Stimulated activated CD8-positive, alpha-beta memory T cell treated with anti-CD3 and anti-CD28 coated beads, Interleukin-15, amount 100 ng/mL, for 24 hours (primary cell): Measurements from ENCODE around the gene CLRN2.

Source experiments
- DNase-seq: peaks from one replicate; pipeline ENCODE4 v3.0.0-alpha.2; 2020; ENCODE audit warnings: low read depth

Gene CLRN2, protein sequence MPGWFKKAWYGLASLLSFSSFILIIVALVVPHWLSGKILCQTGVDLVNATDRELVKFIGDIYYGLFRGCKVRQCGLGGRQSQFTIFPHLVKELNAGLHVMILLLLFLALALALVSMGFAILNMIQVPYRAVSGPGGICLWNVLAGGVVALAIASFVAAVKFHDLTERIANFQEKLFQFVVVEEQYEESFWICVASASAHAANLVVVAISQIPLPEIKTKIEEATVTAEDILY

GRCh38 chr4:17514865-17515264 lies at the start of gene CLRN2:
Gene CLRN2 (plus strand): TSS chr4:17515165. CDS start chr4:17515267, 102 bp downstream.
- DNase-seq = no peak

- no peak for DNase-seq
Observed at GRCh38 chr4:17468619-17469221, 46.2 kb upstream of the CLRN2 start.

- no peak for DNase-seq
Observed at GRCh38 chr4:17469931-17470674, 44.9 kb upstream of the CLRN2 start.

GRCh38 chr4:17475481-17475880 lies 39.5 kb upstream of the CLRN2 start:
- no peak for DNase-seq

DNA sequence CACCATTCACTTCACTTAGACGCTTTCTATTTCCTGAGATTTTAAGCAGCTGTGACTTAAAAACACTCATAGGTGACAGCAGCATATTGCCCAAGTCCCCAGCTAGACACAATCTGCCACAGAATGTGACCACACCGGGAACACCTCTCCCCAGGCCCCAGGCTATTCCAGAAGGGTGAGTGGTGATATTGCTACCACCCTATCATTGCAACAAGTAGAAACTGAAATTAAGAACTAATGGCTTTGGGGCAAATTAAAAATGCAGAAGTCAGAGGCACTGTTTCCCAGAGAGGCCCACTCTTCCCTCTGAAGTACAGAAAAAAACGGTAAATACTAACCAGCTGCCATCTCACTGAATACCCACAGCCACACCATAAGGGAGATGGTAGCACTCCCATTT lies 38.1 kb upstream of the CLRN2 start:
- DNase-seq = no peak

- no peak for DNase-seq
Observed at GRCh38 chr4:17477774-17478472, 37.0 kb upstream of the CLRN2 start.

- DNase-seq = no peak
Observed at GRCh38 chr4:17480210-17480927, 34.6 kb upstream of the CLRN2 start.

- no peak for DNase-seq
Observed at GRCh38 chr4:17480955-17481354, 34.0 kb upstream of the CLRN2 start.

DNA sequence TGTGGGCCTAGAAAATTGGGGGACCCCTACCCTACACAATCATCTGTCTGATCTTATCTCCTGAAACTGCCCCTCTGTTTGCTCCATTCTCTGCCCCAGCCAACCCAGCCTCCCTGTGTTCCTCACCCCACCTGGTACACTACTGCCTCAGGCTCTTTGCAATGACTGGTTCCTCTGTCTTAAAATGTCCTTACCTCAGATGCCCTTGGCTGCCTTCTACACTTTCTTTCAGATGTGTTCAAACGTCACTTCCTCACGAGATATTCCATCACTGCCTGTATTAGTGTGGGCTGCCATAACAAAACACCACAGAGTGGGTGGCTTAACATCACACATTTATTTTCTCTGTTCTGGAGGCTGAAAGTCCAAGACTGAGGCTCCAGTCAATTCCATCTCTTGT lies 32.2 kb upstream of the CLRN2 start:
- no peak for DNase-seq

DNA sequence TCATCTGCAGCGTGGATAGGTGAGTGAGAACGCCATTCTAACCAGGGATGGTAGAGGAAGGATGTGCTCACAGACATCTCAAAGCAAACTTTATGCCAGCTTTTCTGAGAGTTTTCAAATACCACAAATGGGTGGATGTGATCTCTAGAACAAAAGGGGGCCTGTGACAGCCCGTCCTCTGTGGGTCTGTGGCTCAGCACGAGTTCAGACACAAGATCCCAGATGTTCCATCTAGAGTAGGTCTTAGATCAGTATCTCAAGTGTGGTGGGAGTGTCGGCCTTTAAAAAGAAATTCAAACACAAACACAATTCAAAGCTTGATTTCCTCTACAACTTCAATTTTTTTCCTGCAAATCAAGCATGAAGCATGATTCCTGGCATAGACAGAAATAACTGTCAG lies 25.8 kb upstream of the CLRN2 start:
- DNase-seq = no peak

DNA sequence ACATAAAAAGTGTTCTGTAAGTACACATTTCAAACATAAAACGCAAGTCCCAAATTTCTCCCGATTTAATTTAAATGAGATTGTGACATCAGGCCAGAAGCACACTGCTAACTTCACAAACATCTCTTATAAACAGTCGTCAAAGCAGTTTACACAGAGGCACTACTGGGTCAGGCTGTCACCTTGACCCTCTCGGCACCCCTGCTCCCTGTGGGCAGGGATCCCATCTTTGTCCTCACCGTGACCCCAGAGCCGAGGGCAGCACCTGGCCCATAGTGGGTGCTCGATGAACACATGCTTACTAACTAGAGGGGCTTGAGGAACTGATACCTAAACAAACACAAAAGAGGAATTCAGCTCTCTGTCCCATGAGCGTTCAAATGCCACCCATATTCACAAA lies 25.2 kb upstream of the CLRN2 start:
- no peak for DNase-seq

- DNase-seq = no peak
Observed at GRCh38 chr4:17490575-17491059, 24.3 kb upstream of the CLRN2 start.

DNA sequence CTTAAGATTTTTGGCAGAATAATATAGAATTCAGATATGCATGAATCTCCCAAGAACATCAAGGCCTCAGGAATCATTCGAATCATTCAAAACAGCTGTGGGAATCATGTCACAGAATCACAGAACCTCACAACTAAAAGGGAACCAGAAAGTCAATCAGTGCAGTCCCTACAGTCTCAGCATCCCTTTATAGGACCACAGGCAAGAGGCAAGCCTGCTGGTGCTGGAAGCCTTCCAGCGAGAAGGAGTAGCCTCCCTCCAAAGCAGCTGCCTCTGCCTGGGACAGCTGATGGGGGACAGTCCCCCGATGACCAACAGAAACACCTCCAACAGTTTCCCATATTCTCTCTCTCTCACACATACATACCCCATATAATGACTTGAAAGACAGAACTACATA lies 23.8 kb upstream of the CLRN2 start:
- DNase-seq = no peak

DNA sequence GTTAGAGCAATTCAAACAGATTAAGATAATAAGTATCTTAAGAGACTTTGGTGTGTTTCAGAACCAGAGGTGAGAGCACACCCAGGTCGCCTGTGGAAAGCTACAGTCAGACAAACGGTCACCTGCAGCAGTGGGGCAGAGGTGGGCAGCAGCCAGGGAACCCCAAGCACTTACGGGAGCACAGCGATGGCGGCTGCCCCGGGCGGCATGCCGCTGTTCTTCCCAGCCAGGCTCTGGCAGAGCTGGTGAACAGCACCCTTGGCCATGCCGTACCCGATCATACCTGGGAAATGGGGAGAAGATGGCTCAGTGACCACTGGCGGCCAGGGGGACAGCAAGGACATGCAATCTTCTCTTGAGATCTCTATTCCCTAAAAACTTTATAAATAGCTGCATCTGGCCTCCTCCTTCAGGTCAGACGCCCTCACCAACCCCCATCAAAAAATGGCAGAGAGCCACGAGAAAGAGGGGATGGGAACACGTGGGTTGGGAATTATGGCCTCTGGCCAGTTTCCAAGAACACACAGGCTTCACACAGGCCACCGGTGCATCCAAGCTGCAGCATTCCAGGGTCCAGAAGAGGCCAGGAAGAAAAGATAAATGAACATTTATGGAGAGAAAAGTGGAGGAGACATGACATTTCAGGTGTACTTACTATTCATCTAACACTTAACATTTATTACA lies 22.8 kb upstream of the CLRN2 start:
- DNase-seq = no peak

- no peak for DNase-seq
Observed at GRCh38 chr4:17492876-17493275, 22.1 kb upstream of the CLRN2 start.

DNA sequence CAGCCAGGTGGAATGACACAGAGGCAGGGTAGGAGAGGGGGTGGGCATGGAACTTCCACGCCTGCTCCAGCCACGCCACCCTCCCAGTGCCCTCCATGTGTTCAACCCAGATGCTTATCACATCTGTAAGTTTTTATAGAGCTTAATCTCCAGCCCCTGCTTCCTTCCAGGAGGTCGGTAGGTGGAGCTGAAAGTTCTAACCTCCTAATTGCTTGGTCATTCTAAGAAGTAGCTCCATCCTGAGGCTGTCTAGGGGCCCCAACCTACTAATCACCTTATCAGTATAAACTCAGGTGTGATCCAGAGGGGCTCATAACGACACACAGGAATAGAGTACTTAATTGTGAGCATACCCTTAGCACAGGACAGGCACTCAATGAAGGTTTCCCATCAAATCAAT lies 21.3 kb upstream of the CLRN2 start:
- DNase-seq = no peak

DNA sequence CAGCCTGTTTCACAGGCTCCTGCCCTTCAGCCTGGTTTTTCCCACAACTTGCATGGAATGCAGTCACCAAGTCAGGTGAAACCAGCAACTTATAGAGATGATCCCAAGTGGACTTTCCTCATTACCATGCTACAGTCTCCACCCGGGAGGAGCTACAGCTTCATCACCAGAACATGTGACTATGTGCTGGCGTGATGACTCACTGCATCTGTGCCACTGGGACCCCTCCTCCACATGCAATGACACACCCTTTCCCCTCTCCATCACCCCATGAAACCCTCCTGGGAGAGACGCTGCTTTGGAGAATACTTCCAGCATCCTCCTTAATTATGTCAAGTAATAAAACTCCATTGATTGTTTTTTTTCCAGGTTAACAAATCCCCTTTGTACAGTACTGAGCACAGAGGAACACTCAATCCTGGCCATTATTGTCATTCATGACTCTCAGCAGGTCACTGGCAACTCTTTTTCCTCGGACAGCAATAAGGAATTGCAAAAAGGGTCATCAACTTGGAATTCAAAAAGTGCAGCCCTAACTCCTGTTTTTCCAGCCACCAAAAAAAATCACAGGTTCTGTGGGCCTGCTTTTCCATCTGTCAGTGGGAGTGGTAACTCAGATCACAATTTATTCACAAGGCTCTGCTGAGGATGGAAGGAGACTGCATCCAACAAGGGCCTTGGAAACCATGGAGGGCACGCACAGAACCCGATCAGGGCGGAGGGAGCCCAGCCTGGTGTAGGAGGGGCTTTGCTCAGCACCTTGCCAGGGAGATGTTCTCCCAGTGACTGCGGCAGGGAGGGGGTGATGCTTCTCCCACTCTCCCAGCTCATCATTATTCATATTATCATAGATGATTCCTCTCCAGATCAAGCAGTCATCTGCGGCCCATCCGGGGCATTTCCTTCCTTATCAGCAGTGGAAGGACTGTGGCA lies 20.4 kb upstream of the CLRN2 start:
- DNase-seq = no peak

GRCh38 chr4:17497890-17498523 lies 17.0 kb upstream of the CLRN2 start:
- DNase-seq = no peak

DNA sequence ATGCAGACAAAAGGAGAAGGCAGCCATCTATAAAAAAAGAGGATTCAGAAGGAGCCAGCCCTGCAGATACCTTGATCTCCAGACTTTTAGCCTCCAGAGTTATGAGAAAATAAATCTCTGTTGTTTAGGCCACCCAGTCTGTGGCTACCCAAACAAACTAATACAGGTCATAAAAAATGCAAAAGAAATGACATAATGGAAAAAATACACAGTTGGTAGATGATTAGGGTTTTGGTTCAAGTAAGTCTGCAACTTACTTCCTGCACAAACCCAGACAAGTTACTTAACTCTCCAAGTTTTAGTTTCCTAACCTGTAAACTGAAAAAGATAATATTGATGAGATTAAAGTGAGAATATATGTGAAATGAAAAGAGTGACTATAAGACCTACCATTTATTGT lies 14.4 kb upstream of the CLRN2 start:
- DNase-seq = no peak

GRCh38 chr4:17502756-17503155 lies 12.2 kb upstream of the CLRN2 start:
- DNase-seq = no peak
